GM18502 (cell line): Measurements from ENCODE around the gene SDHAF3.
A peak's percentile ranks its signal among the peaks of the same experiment; 100 is the strongest.
"Not testable (repeated sequence)": the region's sequence is repeated elsewhere in the genome, so short reads cannot be mapped to it uniquely, and the experiment has no call there.

Source experiments
- ATAC-seq: cut with Tn5 transposase; IDR thresholded peaks from one replicate; pipeline ENCODE4 v1.9.1; 2021; ENCODE audit warnings: mild to moderate bottlenecking; ENCODE audit not compliant: unreplicated experiment, poor library complexity

SDHAF3 gene

DNA sequence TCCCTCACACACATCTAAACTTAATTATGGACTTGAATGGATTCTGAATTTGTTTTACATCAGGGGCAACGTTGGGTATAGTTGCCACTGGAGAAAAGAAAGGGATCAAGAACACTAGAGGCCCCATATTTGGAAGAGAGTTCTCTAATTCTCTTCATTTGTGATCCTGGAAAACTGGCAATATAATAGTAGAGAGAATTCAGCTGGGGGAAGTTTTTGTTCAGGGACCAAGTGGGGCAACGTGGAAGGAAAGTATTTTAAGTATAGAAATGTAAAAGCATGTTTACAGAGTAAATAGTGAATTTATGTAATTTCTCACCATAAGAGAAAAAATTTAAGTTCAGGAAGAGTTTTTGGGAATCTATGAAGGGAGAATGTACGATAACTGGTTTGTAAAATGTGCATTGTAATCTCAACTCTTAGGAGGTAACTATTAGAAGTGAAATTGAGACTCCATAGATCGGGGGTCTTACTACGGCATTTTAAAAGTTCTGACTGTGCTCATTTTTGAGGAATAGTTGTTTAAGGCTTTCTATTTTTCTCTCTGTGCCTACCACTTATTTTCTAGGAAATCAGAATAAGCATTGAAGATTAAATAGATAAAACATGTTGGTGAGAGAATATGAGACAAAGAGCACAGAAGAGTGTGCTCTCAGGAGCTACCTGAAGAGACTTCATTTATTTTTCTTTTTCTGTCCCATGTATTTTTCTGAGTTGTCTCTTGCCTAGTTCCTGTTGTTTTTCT is 3.4 kb downstream of the SDHAF3 start:
- ATAC-seq = no peak

DNA sequence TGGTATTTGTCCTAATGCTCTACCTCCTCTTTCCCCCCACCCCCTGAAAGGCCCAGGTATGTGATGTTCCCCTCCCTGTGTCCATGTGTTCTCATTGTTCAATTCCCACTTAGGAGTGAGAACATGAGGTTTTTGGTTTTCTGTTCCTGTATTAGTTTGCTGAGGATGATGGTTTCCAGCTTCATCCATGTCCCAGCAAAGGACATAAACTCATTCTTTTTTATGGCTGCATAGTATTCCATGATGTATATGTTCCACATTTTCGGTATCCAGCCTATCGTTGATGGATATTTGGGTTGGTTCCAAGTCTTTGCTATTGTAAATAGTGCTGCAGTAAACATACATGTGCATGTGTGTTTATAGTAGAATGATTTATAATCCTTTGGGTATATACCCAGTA is 5.6 kb downstream of the SDHAF3 start:
- ATAC-seq = not testable (repeated sequence)

DNA sequence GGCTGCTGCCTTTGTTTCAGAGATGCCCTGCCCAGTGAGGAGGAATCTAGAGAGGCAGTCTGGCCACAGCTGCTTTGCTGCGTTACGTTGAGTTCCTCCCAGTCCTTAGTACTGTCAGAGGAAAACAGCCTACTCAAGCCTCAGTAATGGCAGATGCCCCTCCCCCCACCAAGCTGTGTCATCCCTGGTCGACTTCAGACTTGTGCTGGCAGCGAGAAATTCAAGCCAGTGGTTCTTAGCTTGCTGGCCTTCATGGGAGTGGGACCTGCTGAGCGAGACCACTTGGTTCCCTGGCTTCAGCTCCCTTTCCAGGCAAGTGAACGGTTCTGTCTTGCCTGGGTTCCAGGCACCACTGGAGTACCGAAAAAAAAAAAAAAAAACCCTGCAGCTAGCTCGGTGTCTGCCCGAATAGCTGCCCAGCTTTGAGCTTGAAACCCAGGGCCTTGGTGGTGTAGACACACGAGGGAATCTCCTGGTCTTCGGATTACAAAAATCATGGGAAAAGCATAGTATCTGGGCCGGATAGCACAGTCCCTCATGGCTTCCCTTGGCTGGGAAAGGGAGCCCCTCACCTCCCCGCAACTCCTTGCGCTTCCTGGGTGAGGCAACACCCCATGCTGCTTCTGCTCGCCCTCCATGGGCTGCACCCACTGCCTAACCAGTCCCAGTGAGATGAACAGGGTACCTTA is 9.1 kb downstream of the SDHAF3 start:
- ATAC-seq = no peak

DNA sequence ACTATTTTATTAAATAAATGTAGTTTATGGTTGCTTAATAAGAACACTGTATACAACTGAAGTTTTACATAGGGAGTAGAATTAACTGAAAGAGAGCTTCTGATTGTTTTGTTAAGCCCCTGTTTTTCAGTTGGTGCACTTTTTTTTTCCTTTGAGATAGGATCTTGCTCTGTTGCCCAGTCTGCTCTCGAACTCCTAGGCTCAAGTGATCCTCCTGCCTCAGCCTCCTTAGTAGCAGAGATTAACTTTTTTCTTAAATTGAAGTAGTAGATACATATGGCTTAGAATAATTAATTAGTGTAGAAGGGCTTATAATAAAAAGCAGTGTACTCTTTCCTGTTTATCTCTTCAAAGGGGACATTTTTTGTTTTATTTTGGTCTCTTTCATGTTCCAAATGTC is 11.2 kb downstream of the SDHAF3 start:
- ATAC-seq = no peak

DNA sequence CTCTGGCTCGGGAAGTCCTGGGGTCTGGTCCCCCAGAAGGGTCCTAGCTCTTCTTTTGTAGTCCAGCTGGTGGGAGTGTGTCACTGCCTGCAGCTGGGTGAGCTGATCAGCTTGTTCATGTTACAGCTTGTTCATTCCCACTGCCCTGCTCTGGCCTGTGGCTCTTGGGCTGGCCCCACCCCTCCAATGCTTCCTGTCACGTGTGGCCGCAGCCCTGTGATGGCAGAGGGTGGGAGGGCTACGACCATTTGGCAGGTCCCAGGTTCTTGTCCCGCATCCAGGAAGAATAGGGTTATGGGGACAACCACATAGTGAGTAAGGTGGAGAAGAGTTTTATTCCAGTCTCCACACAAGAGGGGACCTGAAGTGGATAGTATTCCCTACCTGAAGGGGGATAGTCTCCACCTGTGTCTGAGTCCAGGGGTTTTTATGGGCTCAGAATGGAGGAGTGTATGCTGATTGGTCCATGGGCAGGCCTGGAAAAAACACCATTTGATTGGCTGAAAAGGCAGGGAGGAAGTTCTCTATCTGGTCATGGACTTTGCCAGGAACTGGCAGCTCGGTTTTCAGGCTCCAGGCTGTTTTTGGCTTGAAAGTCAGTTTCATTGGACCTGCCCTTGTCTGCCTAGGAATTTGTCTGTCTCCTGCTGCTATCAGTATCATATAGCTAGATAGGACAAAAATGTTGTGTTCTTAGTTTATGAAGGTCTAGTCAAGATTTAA is 13.1 kb downstream of the SDHAF3 start:
- no peak for ATAC-seq

DNA sequence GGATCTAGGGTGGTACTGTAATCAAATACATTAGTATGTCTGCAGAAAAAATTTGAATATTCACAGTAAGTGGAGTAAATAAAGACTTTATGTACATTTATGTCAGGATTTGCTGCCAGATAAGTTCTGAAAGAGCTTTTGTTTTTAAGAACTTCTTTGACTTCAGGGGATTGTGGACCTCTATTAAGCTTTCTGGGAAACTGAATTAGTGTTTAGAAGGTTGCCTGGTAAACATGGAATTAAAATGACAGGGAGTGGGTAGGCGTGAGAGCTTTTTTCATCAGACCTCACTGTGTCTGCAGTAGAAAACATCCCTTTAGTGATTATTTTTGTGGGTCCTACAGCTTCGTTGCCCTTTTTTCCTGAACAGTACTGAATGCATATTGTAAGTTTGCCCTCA is 15.7 kb downstream of the SDHAF3 start:
- ATAC-seq = no peak

DNA sequence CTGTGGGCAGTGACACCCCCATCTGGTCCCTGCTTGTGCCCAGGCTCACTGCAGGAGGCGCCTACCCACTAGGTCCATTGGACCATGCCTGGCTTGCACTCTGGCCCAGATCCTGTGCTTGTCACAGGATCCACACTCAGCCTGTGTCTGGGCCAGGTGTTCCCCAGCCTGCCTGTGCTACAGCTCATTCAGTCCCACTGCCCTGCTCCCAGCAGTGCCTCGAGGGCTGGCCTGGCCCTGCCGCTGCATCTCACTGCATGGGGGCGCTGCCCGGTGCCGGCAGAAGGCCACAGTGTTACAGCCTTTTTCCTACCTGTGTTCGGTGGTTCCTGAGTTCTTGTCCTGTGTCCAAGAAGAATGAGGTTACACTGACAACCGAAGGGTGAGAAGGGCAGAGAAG is 21.3 kb downstream of the SDHAF3 start:
- no peak for ATAC-seq

DNA sequence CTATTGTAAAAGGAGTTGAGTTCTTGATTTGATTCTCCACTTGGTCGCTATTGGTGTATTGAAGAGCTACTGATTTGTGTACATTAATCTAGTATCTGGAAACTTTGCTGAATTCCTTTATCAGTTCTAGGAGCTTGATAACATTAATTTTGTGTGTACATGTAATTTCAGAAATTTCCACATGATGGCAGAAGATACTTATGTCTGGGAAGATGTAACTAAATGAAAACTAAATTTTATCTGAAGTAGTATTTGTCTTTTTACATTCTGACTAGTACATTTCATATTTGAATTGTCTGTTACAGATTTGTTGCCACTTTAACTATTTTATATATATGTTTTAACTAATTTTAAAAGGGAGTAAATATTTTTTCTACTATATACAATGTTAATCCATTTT is 27.6 kb downstream of the SDHAF3 start:
- peak; percentile 56 for ATAC-seq

DNA sequence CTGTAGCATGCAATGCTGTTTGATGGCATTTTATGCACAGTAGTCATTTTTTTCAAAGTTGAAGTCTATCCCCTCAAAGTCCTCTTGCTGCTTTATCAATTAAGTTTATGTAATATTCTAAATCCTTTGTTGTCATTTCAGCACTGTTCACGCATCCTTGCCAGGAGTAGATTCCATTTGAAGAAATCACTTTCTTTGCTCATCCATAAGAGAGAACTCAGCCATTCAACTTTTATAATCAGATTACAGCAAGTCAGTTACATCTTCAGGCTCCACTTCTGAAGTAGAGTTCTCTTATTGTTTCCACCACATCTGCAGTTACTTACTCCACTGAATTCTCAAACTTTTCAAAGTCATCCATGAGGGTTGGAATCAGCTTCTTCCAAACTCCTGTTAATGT is 32.3 kb downstream of the SDHAF3 start:
- ATAC-seq = no peak

DNA sequence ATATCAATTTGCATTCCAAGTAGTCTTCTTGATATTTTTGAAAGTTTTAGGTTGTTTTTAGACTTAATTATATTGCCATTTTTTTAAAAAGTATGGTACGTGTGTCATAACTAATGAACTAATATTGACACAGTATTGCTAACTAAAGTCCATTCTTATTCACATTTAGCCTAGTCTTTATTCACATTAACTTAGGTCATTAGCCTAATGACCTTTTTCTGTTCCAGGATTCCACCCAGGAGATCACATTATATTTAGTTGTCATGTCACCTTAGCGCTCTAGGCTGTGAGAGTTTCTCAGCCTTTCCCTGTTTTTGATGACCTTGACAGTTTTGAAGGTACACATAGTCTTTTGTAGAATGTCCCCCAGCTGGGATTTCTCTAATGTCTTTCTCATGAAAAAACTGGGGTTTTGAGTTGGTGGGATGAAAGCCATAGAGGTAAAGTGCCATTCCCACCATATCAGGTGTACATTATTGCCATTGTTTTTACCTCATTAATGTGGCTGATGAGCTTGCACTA is 38.5 kb downstream of the SDHAF3 start:
- ATAC-seq = no peak

DNA sequence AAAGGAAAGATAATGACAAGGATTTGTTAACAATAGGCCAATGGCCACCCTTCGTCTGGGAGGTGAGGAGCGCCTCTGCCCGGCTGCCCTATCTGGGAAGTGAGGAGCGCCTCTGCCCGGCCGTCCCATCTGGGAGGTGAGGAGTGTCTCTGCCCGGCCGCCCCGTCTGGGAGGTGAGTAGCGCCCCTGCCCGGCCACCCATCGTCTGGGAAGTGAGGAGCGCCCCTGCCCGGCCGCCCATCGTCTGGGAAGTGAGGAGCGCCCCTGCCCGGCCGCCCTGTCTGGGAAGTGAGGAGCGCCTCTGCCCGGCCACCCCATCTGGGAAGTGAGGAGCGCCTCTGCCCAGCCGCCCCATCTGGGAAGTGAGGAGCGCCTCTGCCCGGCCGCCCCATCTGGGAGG is 42.5 kb downstream of the SDHAF3 start:
- ATAC-seq = not testable (repeated sequence)

DNA sequence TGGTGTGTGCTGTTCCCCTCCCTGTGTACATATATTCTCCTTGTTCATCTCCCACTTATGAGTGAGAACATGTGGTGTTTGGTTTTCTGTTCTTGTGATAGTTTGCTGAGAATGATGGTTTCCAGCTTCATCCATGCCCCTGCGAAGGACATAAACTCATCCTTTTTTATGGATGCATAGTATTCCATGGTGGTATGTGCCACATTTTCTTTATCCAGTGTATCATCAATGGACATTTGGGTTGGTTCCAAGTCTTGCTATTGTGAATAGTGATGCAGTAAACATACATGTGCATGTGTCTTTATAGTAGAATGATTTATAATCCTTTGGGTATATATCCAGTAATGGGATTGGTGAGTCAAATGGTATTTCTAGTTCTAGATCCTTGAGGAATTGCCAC is 44.1 kb downstream of the SDHAF3 start:
- ATAC-seq = not testable (repeated sequence)

DNA sequence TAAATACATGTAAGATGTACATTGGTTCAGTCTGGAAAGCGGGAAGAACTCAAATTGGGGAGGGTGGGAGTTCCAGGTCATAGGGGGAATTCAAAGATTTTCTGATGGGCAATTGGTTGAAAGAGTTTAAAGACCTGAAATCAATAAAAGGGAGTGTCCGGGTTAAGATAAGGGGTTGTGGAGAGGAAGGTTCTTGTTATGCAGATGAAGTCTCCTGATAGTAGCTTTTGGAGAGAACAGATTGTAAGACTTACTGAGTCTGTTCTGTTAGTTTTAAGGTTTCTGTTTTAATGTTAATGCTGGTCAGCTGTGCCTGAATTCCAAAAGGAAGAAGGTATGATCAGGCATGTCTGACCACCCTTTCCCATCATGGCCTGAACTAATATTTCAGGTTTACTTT is 48.8 kb downstream of the SDHAF3 start:
- no peak for ATAC-seq

DNA sequence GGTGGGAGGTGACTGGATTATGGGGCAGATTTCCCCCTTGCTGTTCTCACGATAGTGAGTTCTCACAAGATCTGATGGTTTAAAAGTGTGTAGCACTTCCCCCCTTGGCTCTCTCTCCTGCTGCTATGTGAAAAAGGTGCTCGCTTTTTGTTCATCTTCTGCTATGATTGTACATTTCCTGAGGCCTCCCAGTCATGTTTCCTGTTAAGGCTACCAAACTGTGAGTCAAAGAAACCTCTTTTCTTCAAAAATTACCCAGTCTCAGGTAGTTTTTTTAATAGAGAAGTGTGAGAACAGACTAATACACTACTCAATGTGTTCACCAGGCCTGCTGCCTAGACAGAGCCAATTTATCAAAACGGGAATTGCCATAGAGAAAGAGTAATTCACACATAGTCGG is 49.7 kb downstream of the SDHAF3 start:
- ATAC-seq = no peak

DNA sequence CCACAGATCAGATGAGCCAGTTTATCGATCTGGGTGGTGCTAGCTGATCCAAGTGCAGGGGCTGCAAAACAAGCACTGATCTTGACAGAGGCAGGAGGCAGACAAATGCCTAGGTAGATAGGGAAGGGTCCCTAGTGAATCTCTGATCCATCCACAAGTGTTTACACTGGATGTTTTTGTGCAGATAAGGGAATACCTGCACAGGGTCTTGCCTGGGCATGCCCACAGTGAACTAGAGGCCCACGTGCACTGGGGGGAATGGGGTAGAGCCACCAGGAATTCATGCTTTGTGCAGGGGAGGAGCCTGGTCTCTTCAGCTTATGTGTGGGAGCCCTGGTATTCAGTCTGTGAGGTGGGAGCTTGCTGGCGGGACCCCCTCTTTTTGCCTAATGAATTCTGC is 50.3 kb downstream of the SDHAF3 start:
- ATAC-seq = no peak

DNA sequence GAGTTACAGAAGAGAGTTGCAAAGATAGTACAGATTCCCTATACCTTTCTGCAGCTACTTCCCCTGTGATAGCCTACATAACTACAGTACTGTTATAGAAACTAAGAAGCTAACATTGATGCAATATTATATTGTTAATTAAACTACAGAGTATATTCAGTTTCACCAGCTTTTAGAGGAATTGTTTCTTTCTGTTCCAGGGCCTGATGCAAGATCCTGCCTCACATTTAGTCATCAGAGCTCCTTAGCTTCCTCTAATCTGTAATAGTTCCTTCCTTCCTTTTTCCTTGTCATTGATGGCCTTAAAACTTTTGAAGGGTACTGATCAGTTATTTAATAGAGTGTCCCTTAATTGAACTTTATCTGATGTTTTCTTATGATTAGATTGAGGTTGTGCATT is 56.8 kb downstream of the SDHAF3 start:
- ATAC-seq = no peak

DNA sequence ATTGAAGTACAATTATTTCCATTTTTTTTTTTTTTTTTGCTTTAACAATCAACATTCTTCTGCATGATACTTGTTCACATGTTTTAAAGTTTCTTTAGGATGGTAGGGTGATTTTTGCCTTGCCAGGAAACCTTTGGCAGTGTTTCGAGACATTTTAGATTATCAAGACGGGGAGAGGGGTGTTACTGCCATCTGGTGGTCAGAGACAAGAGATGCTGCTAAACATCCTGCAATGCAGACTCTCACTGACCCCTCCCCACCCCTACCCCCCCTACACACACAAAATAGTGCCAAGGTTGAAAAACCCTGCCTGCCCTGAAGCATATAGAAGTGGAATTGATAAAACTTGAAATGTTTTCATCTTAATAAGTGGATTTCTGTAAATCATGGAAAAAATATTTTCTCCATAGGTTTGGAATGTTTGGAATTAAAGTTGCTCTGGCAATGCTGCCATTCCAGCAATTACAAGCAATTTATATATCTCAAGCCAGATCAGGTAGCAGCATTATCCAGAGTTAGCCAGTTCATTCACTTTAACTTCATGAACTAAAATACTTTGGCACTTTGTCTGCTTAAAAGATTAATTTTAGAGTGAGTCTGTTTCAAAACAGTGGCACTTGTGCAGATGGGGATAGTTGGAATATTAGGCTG is 62.1 kb downstream of the SDHAF3 start:
- peak; percentile 85 for ATAC-seq

DNA sequence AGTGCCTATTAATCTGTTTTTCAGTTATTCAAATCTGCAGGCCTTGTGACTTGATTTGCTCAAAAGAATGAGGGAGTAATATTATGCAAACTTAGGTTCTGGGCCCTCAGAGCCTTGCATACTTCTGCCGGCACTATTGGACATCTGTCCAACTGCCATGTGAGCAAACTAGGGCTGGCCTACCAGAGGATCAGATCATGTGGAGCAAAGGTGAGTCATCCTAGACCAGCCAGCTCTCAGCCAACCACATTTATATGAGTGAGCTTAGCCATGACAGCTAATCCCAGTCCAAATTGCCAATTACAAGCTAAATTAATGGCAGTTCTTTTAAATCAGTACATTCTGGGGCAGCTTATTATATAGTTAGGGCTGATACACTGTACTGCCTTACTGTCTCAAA is 69.6 kb downstream of the SDHAF3 start:
- ATAC-seq = no peak

DNA sequence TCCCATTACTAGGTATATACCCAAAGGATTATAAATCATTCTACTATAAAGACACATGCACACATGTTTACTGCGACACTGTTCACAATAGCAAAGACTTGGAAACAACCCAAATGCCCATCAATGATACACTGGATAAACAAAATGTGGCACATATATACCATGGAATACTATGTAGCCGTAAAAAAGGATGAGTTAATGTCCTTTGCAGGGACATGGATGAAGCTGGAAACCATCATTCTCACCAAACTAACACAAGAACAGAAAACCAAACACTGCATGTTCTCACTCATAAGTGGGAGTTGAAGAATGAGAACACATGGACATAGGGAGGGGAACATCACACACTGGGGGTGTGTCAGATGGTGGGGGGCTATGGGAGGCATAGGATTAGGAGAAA is 78.7 kb downstream of the SDHAF3 start:
- ATAC-seq = not testable (repeated sequence)

DNA sequence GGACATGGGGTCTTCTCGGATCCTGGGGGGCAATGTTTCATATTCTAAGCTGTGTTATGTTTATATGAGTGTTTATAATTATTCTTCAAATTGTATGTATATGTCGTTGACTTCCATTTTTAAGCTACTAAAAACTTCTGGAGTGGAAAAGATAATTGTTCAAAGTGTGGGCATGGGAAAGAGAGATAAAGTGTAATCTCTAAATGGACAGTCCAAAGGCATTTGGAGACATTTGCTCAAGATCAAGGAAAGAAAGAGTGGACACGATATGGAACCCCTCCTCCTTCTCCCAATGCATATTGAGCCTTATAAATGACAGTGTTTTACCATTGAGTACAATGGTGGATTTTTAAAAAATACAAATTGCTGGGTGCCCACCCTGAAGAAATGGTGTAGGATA is 81.1 kb downstream of the SDHAF3 start:
- no peak for ATAC-seq

DNA sequence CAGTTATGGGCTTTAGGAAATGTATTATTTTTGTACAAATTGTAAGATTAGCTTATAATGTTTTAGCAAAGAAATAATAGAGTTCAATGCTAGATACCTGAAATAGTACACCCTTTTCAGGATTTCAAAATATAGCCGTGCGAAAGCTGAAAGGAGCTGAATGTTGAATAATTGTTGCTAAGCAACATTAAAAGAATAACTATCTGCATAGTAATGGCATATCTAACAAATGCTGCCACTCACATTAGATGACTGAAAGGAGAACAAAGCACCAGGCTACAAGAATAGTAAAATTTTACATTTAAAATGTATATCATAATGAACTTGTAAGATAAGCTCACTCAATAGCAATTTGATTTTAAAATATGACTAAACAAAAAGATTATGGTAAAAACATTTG is 82.5 kb downstream of the SDHAF3 start:
- no peak for ATAC-seq
